ENCODE results near the gene COX17.

GRCh38 chr3:119683421-119683820 is 6.2 kb upstream of the COX17 start:
- TF ChIP-seq CTCF (IDR thresholded peaks at IDR 0.05 in 8 of 11, conservative IDR thresholded peaks at IDR 0.05 in 3 of 11) = no peak
- TF ChIP-seq POLR2A (IDR thresholded peaks at IDR 0.05) = no peak

Data from spleen (tissue), 7 donors.